Putamen (tissue), 1 donor: ENCODE measurements around the gene DMRT3.

Experiments
- DNase-seq: peaks from one replicate; pipeline ENCODE4 v3.0.0-alpha.2; 2016; ENCODE audit warnings: low spot score

DMRT3 gene

DNA sequence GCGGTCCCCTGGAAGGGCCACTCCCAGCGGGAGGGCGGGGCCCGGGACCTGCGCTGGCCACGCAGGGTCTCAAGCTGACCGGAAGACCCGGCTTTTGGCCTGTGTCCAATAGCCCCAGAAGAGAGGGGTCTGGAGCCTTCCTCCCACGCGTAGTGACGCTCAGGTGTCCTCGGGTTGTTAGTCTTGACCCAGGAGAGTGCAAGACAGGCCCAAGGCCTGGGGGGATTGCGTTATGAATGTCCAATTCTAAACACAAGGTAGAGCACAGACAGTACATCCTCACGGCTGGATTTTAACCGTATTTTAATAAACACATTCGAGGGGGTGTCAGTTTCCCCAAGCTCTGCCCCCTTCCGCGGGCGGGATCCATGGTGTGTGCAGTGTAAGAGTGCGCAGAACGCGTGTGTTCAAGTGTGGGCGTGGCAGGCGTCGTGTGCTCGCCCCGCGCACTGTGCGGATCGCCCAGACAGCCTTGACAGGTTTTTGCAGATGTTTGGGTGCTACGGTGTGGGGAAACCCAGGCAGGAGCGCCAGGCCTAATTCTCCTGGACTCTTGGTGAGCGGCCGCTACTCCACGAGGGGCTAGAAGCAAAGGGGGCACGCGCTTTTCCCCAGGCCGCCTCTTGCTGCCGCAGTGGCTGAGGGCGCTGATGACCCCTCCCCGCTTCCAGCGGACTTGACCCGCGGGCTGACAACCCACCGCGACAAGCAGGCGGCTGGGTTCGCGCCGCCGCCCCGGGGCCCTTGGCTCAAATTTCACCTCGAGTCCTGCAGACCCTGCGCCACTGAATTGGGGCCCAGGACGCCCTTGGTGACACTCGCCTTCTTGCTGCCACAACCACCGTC is 6.1 kb upstream of the DMRT3 start:
- DNase-seq = no peak

DNA sequence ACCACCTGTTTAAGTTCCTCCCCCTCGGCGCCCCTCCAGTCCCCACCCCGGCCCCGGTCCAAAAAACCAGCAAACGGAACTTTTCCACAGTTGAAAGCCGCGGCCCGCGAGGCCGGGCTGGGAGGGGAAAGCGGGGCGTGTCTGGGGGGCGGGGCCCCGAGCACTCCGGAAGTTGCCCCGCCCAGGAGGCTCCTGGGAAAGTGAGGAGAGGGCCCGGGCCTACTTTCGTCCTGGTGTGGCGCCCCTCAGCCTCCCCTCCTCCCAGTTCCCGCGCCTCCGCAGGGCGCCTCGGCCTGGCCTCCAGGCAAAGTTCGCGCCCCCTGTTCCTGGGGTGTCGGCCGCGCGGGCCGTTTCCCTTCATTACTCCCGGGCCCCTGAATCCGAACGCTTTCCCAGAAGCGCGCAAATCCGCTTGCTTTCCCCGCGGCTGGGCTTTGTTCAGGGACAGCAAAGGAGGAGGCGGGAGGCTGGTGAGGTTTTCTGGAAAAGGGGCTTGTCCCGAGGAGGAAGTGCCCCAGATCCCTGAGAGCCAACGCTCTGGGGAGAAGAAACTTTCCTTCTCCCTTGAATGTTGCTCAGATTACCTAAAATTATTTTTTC is 4.5 kb upstream of the DMRT3 start:
- DNase-seq = no peak

DNA sequence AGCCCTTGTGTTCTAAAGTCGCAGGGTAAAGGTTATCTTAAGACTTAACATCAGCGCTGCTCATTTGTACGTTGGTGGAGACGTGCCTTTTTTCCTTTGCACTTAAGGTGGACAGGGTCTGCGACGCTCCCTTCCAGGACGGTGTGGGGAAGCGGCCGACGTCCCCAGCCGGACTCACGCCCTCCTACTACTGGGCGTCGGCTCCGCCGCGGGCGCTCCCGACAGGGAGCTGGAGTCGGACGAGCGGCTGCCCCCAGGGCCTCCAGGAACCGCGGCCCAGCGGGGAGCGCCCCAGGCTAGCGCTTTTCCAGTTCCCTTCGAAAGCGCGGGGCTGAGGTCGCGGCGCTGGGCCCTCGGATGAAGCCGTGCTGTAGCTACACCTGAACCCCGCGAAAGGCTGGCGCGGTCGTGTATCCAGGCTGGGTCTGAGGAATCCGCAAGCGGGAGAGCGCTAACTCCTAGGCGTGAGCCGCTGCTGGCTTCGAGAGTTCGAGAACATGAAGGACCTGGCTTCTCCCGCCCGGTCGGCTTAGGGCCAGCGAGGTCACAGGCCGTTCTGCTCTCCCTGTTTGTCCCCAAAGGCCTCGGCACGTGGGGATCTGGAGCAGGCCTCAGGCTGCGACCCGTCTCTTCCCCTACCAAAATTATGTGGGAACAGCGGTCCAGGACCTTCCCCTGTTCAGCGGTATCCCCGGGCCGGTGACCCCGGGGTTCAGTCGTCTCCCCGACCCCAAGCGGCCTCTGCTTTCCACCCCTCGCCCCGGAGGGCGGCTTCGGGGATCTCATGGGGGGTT is 3.8 kb upstream of the DMRT3 start:
- no peak for DNase-seq

DNA sequence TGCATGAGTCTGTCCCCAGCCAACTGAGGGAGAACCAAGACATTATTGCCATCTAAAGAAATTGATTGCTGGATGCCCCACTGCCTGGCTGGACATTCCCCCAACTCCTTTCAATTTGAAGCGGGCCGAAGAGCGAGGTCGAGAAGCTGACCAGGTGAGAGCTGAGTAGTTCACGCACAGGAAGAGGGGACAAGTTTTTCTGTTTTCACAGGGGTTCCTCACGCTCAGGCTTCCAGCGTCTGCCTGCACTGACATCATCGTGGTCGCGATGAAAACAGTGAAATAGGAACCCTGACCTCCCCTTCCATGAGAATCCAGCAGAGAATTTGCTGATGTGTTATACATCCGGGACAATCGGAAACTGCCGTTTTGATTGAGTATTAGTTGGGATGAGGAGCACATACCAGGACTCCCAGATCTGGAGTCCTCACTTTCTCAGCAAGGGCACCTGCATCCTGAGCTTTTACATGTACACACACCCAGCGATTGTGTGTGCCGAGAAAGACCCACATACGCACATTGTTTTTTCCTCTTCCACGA is 3.1 kb upstream of the DMRT3 start:
- DNase-seq = no peak

DNA sequence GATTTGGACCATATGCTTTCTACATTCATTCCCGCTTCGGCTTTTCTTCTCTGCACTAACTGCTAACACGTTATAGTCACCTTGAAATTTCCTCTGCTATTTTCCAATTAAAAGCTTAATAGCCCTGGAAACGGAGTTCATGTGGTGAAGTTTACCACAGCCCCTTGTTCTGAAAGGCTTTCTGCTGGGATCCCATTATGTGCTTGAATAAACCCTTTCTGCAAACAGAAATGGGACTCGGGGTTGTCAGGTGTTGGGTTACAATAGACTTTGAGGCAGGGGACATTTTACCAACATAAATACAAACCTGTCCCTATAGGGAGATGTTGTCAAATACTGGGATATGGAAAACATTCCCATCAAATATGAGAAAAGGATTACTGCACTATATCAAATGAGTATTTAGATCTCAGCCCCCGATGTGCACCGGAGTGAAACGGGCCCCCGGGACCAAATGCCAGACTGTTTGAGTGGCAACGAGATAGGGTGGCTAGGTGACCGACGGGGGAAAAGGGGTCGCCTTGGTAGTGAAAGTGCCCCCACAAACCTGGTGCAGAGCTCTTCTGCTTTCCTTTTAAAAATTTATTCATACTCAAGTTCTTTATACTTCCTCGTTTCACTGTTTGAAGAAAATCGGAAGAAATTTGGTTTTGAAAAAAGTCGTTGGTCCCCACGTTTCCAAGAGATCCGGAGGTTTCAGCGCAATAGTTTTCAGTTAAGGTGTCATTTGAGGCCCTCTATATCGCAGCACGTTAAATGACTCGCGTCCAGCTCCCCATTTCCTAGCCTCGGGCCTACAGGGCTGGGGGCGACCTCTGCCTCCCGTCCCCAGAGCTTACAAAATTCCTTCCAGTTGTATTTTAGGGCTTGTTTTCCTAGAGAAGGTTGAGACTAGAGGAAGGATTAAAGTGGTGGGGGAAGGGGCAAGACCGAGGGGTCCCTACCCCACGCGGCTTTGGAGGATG is 2.1 kb upstream of the DMRT3 start:
- DNase-seq = no peak

DNA sequence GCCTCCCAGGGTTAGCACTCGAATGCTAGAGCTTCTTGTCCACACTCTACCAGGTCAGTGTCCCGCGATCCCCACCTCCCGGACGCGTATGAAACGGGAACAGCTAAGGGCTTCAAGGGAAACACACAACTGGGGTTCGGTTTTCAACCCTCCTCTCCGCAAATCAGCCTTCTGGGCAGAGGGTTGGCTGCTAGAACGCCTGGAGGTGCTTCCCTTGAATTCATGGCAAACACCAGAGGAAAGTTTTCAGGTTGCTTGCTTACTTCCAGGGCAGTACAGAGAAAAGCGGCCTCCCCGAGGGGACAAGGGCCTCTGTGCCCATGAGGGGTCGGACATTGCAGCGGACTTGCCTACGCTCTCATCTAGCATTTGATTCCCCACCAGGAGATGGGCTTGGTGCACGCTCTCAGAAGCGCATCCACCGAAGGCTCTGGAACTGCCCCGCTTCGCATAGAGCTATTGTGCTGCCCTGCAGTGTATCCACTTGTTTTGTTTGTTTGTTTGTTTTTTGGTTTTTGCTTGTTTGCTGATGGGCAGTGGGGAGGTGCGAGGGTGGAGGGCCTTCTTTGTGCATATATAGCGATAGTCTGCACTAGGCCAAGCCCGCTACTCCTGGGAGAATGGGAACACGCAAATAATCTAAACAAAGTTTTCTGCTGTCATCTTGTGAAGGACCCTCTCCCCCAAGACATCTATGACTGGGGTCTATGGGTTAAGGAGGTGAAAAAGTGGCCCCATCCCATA is 1.3 kb upstream of the DMRT3 start:
- DNase-seq = no peak

DNA sequence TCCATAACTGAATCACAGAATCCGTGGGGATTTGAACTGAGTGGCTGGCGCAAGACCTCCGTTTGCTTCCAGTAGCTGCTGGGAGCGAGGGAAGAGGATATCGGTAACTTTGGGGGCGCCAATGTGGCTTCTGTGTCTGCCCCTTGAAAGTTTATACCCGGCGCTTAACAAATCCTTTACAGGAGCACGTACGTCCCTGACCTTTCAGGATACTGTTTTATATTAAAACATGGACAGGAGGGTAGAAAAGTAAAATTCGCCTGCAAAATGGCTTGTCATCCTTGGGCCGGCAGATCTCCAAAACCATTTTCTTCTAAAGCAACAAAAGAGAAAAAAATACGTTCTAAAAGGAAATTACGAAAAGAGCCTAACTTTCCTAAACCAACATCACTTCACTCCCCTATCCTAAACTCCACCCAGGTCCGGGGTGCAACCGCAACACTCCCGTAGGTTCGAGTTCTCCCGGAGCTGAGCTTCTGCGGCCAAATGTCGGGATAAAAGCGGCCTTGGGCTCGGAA is 656 bp upstream of the DMRT3 start:
- no peak for DNase-seq

DNA sequence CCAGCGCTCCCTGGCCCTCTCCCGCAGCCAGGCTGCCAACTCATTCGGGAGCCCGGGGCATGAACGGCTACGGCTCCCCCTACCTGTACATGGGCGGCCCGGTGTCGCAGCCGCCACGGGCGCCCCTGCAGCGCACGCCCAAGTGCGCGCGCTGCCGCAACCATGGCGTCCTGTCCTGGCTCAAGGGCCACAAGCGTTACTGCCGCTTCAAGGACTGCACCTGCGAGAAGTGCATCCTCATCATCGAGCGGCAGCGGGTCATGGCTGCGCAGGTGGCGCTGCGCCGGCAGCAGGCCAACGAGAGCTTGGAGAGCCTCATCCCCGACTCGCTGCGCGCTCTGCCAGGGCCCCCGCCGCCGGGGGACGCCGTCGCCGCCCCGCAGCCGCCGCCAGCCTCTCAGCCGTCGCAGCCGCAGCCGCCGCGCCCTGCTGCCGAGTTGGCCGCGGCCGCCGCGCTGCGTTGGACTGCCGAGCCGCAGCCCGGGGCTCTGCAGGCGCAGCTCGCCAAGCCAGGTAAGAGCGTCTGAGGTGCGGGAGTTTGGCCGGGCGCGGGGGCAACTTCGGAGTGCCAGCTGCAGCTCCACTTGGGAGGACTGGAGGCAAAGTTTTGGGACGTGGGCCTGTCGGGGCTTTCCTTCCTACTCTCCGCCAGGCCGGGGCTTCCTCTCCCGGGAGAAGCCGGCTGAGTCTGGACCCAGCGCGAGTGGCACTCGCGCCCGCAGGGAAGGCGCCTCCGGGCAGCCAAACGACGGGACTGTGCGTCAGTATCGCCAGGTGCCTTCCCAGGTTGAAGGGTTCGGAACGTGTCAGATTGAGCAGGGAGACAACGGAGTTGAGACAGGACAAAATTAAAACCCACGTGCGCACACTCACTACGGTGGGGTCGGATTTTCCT is 735 bp downstream of the DMRT3 start:
- no peak for DNase-seq

DNA sequence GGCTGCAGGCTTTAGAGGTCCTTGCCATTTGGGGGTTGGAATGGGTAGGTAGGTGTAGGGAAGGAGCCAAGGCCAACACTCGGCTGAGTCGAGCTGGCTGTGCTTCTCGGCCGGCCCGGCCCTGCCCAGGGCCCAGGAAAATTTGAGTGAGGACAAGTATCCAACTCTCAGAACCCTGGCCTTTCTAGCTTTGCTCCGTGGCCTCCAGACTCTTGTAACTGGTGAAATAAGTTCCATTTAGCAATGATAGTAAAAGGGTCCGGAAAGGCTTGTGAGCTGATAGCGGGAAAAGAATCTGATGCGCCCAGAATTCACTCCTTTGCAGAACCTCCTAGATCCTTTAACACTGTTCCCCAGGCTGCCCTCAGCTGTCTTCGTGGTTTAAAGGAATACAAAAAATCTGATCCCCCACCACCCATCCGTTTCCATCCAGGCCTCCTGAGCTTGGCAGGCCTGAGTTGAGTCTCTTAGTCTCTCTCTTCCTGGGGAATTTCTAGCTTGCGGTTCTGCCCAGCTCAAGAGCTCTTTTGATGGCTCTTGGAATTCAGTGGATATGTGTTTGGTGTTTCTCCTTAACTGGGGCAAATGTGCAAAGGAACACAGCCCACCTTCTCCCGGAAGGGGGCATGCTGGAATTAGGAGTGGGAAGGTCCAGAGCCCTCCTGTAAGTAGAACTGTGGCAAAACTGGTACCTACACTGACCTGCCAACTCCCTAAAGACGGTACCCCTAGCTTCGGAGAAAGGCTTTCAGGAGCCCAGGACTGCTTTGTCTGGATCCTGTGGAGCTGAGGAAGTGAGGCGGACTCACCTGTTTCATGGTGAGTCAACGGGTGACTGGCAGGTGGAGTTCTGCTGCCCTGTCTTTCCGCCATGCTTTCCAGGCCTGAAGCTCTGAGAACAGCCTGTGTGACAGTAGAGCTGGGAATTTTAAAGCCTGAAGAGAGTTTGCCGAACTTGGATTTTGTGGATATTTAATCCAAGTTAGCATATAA is 1.7 kb downstream of the DMRT3 start:
- DNase-seq = no peak

DNA sequence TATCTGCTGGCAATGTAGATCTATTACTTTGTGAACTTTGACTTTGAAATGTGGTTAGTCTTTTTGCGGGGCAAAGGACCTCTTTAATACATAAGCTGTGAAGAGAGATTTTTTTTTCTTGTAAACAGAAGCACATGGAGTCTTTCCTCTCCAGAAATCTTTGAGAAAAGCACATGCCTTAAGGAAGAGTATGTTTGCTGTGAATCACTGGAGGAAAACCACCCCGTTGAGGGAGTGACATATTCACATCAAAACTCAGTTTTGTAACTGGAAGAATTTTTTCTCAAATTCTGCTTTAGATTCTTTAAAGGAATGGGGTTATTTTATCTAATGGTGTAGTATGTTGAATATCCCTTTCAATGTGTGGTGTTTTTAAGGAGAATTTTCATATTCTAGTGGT is 3.5 kb downstream of the DMRT3 start:
- no peak for DNase-seq

DNA sequence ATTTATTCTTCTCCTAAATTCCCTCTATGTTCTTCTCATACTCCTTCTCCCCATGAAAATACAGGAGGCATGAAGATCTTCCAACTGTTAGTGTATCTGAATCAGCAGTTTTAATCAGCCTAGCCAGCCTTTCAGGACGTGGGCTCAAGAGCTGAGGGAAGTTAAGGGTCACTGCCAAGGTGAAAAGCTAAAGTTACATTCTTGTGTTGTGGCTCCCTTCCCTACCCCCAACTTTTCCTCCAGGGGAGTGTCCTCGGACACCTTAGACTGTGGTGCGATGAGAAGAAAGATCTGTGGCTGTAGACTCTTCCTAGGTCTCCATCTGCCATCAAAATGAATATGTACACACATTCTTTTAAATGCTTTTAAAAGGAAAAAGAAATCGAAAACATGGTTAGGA is 4.2 kb downstream of the DMRT3 start:
- DNase-seq = no peak

DNA sequence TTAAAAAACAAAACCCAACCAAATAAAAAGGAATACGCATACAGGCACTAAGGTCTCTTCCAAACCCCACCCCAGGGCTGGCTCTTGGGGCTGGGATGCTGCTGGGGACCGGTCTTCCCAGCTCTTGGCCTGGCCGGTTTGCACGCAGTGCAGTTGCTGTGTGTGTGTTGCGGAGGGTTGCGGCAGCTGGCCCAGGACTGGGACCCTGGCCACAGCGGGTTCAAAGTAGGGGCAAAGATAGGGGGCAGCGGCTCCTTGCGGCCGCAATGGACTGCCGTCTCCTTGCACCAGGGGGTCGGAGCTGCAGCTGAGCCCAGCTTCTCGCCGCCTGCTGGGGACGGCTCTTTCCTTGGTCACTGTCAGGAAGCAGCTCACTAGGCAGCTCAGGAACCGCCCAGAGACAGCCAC is 5.0 kb downstream of the DMRT3 start:
- DNase-seq = no peak

DNA sequence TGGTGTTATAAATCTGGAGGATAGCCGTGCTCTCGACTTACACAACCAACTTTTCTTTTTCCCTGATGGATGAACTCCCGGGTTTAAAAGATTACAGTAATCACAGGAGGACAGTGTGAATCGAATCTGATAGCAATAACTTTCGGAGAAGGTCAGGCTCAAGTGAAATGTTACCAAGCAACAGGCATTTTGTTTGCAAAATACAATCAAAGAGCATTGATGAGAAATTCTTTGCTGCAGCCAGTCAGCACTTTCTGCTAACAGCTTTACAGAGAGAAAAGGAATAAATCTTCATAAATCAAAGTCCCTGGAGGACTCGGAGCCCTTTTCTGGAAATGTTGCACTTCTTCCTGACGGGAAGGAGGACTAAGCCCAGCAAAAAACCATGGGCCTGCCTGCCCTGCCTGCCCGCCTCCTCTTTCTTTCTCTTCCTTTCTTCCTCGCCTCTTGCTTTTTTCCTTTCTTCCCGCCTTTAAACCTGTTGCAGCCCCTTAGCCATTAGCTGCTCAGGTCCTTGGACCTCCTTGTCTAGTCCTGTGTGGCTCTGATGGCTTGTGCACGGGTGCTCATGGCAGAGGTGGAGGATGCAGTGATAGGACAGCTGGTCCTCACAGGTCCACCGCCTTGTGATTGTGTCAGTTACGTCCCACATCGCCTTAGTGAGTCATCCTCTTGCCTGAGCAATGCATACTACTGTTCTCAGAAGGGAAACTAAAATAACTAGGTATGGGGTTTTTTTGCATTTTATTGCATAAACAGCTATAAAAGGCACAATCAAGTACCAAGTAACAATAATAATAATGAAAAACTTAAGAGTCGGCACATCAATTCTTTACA is 6.2 kb downstream of the DMRT3 start:
- no peak for DNase-seq

DNA sequence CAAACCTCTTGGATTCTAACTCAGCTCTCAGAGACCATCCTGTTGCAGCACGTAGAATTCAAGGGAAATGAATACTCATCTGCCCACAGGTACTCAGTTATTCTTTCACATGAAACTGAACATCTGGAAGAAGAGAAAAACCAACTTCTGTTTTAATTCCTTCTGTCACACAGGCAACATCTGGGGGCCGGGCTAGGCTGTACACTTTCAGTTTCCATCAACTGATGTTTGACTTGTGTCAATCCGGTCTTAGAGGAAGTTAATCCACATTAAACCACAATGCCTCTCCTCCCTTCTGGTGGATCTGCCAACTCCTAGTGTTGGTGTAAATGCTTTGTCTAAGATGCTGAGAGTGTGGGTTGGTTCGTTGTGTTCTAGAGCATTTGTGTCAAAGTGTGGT is 17.6 kb downstream of the DMRT3 start:
- DNase-seq = no peak

DNA sequence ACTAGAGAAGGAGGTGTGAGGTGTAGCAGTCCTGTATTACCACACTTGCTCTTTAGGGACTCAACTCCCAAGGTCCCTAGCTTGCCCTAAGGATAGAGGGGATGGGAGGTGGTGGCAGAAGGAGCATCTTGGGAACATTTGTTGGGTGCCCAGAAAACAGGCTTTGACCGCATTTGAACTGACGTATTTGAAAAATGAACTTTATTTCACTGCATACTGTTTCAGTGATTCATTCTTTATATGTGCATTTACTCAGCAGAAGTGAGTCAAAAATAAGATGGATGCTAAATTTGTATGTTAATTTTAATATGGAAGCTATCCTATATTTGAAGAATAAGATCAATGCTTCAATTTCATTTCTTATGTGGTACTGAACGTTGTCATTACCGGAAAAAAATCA is 18.7 kb downstream of the DMRT3 start:
- no peak for DNase-seq

DNA sequence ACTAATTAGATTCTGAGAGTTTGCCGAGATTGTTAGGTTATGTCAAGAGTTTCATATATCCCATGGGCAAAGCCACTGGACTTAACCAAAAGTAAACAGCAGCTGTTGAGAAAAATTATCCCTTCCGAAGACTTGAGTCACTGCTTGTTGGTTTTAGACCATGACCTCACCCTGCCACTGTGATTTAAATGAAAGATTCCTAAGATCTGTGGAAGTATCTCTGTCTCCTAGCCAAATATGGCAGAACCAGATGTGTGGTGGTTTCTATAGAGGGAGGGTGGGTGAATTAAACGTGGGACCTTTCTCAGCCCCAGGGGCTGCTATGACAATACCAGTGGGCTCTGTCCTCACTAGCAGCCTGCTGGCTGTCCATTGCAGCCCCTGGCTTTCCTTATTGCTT is 19.3 kb downstream of the DMRT3 start:
- no peak for DNase-seq
